ENCODE measurements around the gene FAM131A.

FAM131A gene

DNA sequence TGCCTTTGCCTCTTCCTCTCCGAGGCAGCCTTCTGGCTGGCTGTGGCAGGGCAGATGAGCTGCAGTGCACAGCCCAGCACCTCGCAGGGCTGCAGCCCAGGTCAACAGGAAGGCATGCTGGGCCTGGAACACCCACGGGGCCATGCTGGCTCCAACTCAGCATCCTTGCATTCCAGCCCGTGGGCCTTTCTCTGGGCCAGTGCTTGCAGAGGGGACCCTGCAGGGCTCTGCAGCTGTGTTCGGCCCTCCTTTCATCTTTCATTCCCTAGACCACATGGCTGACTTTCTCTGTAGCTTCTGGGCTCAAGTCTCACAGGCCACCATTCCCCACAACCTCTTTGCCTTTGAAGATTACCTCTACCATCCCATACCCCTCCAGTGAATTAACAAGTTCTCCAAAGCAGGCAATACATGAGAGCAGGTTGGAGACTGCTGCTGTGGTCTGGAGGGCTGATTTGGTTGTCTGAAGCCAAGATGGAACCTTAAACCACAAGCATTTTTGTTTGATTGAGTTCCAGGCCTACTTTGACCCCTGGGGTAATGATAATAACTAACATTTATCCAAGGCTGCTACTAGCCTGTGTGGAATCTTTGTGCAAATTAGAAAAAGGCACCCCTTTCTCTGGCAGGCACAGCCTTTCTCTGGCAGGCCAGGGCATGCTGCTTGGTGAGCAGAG is 5.9 kb downstream of the FAM131A start:
- DNase-seq: no peak

GRCh38 chr3:184344579-184345316 is 7.3 kb downstream of the FAM131A start:
- no peak for DNase-seq

DNA sequence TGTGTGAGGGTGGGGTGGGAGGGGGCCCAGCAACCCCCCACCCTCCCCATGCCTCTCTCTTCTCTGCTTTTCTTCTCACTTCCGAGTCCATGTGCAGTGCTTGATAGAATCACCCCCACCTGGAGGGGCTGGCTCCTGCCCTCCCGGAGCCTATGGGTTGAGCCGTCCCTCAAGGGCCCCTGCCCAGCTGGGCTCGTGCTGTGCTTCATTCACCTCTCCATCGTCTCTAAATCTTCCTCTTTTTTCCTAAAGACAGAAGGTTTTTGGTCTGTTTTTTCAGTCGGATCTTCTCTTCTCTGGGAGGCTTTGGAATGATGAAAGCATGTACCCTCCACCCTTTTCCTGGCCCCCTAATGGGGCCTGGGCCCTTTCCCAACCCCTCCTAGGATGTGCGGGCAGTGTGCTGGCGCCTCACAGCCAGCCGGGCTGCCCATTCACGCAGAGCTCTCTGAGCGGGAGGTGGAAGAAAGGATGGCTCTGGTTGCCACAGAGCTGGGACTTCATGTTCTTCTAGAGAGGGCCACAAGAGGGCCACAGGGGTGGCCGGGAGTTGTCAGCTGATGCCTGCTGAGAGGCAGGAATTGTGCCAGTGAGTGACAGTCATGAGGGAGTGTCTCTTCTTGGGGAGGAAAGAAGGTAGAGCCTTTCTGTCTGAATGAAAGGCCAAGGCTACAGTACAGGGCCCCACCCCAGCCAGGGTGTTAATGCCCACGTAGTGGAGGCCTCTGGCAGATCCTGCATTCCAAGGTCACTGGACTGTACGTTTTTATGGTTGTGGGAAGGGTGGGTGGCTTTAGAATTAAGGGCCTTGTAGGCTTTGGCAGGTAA is 8.1 kb downstream of the FAM131A start:
- DNase-seq: no peak

- DNase-seq: no peak
Measured at GRCh38 chr3:184346480-184347190, 9.2 kb downstream of the FAM131A start.

DNA sequence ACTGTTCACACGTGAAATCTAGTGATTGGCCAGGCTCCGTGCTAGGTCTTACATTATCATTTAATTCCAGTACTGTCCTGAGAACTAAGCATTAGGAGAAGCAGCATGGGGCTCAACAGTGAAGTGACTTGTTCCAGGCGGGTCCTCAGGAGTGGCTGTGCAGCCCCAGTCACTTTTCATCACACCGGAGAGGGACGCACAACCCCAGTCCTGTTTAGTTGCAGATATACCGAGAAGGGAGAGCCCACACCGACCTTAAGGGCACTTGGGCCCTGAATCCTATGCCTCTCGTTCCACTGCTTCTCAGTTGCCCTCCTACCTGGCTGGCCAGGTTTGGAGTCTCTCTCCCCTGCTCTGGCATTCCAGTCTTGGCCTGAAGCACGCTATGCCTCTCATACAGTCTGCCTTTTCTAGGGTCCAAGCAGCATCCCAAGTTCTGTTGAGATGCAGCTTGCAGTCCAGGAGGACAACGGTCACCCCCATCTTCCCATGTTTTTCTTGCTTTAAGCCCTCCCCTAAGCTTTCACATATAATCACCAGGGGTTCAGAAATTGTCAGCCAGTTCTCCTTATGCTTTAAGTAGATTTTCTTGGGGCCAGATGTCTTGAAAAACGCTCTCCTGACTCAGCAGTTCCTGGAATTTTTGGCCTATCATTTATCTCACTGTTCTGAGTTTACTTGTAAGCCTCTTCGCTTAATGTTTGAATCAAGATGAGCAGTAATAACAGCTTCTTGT is 10.1 kb downstream of the FAM131A start:
- no peak for DNase-seq

GRCh38 chr3:184348057-184348382 is 10.6 kb downstream of the FAM131A start:
- DNase-seq: no peak

DNA sequence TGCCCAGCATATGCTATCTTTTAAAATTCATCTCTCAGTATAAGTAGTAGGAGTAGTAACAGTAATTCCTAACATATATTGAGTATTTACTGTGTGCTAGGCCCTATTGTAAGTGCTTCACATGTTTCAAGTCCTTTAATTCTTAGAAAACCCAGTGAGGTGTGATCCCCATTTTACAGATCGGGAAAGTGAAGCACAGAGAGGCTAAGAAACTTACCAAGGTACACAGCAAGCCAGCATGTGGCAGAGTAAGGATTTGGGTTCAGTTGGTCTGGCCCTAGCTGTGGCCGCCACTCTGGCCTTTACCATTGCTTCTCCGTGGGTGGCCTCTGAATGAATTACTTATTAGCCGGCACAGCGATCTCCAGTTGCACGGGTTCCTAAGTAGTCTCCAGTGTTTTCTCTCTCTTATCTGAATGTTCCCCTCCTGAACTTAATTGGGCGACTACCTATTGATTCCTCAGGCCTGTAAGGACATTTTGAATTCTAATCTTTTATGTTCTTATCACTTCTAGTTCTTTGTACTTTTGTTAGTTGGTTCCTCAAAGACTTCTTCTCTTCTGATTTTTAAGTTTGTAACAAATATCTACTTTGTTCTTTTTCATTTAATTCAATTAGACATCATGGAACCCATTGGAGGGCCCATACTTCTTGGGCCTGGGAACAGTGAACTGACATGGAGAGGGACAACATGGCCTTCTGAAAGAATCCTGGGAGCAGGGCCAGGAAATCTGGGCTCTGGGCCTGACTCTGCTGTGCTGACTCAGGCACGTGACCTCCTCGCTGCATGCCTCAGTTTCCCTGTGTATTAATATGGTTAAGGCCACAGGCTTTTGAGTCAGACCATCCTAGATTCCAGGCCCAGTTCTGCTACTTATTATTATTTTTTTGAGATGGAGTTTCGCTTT is 12.4 kb downstream of the FAM131A start:
- DNase-seq: no peak

DNA sequence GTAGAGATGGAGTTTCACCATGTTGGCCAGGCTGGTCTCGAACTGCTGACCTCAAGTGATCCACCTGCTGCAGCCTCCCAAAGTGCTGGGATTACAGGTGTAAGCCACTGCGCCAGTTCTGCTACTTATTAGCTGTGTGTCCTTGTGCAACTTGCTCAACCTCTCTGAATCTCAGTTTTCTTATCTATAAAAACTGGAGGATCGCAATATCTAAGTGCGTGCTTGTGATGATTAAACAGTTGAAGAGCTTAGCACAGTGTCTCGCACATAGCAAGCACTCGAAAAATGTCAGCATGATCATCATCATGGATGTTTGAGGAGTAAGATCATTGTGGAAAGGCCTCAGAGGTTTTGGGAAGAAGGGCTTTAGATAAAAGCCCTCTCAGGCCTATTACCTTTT is 13.2 kb downstream of the FAM131A start:
- no peak for DNase-seq

DNA sequence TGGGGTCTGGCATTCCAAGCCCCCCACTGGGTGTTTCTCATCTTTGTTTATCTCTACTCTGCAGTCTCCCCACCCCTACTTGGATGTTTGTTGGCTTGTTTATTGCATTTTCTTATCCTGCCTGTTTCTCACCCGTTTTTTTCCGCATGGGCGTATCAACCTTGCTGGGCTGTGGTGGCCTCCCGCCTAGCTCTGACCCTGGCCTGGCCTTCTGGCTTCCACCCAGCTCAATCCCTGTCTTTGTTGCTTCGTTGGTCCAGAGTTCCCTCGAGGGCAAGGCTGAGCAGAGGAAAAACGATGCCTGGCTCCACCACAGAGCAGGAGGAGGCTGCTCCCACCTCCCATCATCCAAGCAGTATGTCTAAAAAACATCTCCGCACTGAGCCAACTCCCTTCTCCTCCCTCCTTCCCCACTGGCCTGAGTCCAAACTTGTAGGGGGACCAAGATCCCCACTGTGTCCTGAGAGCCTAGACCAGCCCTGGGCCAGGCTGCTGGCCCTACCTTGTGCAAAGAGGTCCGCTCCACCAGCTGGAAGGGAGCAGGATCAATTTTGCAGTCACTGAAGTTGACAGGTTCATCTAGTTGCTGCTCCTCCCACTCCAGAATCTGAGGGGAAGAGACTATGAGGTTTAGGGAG is 14.2 kb downstream of the FAM131A start:
- no peak for DNase-seq

- DNase-seq: no peak
Measured at GRCh38 chr3:184352149-184352785, 14.9 kb downstream of the FAM131A start.

GRCh38 chr3:184352897-184353545 is 15.6 kb downstream of the FAM131A start:
- DNase-seq: no peak

- no peak for DNase-seq
Measured at GRCh38 chr3:184353546-184353941, 16.1 kb downstream of the FAM131A start.

- peak; percentile 83 for DNase-seq
Measured at GRCh38 chr3:184354121-184354728, 16.8 kb downstream of the FAM131A start.

GRCh38 chr3:184354754-184355153 is 17.4 kb downstream of the FAM131A start:
- DNase-seq: no peak

DNA sequence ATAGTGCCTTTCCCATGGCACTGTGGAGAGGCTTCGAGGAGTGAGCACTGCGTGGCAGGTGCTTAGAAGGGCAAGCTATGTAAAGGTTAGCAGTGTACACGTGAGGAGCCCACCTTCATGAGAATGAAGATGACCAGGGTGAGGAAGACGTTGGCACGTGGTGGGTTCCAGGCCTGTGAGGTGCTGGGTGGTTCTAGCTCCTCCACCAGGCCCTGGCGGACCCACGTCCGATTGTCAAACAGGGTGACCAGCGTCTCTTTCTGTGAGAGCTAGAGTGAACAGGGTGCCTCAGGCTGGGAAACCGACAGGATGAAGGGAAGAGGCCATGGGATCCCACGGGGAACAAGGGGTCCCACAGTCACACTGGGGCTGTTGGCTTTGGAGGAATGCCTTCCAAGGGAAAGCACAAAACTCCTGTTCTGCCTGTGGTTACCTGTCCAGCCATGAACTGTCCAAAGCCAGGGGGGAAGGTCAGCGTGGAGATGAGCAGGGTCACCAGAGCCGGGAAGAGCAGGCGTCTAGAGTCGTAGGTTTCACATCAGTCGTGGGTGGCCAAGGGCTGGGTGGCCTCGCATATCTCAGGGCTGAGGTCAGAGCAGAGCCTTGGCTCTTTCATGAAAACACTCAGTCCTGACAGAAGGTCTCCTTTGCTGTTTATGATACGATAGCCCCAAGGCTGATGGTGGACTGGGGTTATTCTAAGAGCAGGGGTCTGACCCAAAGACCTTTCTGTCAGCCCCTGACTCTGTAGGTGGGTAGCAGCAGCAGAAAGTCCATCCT is 18.1 kb downstream of the FAM131A start:
- no peak for DNase-seq

DNA sequence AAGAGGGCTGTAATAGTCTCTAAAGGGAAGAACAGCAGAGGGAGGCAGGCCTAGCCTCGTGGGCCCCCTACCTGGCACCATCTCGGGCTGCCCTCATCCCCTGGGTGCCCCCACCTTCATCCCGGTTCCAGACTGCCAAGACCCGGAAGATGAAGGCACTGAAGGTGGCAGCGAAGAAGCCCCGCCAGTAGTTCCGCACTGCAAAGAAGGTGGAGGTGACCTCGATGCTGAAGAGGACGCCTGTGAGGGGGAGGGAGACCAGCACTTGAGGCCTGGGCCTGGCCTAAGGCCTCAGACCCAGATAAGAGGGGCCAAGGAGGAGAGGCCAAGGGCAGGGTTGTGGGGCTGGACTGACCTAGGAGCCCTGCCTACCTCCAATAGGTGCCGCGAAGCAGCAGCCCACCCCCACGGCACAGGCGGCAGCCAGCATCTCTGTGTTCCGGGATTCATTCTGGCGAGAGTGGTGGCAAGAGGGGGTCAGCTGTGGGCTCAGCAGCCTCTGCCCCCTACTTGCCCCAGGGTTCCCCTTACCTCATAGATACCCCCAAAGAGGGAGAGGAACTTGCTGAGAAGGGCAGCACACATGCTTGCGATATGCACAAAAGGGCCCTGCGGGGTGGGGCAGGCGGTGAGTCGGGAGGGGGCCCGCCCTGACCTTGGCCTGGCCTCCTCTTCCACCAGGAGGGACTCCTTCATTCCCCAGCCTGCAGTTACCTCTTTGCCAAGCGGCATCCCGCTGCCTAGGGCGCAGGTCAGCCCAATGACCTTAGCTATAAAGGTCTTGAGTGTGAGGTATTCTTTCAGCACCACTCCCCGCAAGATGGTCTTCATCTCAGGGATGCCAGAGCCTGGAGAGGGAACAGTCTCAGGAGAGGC is 20.1 kb downstream of the FAM131A start:
- no peak for DNase-seq

- DNase-seq: no peak
Measured at GRCh38 chr3:184358124-184358767, 20.8 kb downstream of the FAM131A start.
